Measurements from ENCODE around the gene TLR5. TPM values are rescaled to one million over a fixed set of nuclear protein-coding genes. Genes with fewer than 3 reads are reported as not detected.

Gene TLR5
- total RNA-seq, 2 experiments from 2014 or later: 0.11 to 0.38 TPM

GRCh38 chr1:223137455-223138085 lies 5.5 kb downstream of the TLR5 start:
- peaks cover 11% of the 10 kb centered on the region for H3K27me3 Mint-ChIP-seq
- POLR2A ChIA-PET: no interaction called here
- DNase-seq (no peak), ATAC-seq (no peak)
- no peak overlapping the region for H3K4me3 Mint-ChIP-seq
- TF ChIP-seq, protein P1, sequence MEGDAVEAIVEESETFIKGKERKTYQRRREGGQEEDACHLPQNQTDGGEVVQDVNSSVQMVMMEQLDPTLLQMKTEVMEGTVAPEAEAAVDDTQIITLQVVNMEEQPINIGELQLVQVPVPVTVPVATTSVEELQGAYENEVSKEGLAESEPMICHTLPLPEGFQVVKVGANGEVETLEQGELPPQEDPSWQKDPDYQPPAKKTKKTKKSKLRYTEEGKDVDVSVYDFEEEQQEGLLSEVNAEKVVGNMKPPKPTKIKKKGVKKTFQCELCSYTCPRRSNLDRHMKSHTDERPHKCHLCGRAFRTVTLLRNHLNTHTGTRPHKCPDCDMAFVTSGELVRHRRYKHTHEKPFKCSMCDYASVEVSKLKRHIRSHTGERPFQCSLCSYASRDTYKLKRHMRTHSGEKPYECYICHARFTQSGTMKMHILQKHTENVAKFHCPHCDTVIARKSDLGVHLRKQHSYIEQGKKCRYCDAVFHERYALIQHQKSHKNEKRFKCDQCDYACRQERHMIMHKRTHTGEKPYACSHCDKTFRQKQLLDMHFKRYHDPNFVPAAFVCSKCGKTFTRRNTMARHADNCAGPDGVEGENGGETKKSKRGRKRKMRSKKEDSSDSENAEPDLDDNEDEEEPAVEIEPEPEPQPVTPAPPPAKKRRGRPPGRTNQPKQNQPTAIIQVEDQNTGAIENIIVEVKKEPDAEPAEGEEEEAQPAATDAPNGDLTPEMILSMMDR (IDR thresholded peaks at IDR 0.05): no peak
- peaks cover 10% of the 10 kb centered on the region for H3K4me1 Mint-ChIP-seq (ENCODE audit: low read depth)
- CTCF ChIA-PET: interaction anchor here (1.0 to 6.5 kb wide), 5 partner anchors 11 to 491 kb away, joined by 3 to 111 read pairs (median 3); no protein-coding TSS in a partner anchor
- H3K36me3 Mint-ChIP-seq (ENCODE audit: low read depth): no peaks in the 10 kb centered on the region
- H3K9me3 Mint-ChIP-seq: no peaks in the 10 kb centered on the region
- H3K27ac Mint-ChIP-seq: no peak overlapping the region
- intact Hi-C loops (cut with micrococcal nuclease): no loop called here

- POLR2A ChIA-PET: no interaction called here
These were observed 7.0 kb downstream of the TLR5 start for GRCh38 chr1:223136086-223136485.

GRCh38 chr1:223135176-223135942 lies 7.7 kb downstream of the TLR5 start:
- intact Hi-C loops (cut with micrococcal nuclease): no loop called here

More at GRCh38 chr1:223136086-223136485, 7.0 kb downstream of the TLR5 start:
- Mint-ChIP-seq H3K36me3 (ENCODE audit: low read depth) (no peaks in the 10 kb centered on the region), H3K4me1 (ENCODE audit: low read depth) (peaks cover 10% of the 10 kb centered on the region), H3K4me3 (no peak overlapping the region), H3K27ac (no peak overlapping the region), H3K9me3 (no peaks in the 10 kb centered on the region), H3K27me3 (peaks cover 13% of the 10 kb centered on the region)
- DNase-seq (peak; percentile 10), ATAC-seq (no peak)
- intact Hi-C loops (cut with micrococcal nuclease): no loop called here
- TF ChIP-seq, protein P1 (IDR thresholded peaks at IDR 0.05): no peak
- CTCF ChIA-PET: interaction anchor here (0.9 to 6.5 kb wide), 6 partner anchors 13 to 552 kb away, joined by 3 to 111 read pairs (median 16); no protein-coding TSS in a partner anchor

DNA sequence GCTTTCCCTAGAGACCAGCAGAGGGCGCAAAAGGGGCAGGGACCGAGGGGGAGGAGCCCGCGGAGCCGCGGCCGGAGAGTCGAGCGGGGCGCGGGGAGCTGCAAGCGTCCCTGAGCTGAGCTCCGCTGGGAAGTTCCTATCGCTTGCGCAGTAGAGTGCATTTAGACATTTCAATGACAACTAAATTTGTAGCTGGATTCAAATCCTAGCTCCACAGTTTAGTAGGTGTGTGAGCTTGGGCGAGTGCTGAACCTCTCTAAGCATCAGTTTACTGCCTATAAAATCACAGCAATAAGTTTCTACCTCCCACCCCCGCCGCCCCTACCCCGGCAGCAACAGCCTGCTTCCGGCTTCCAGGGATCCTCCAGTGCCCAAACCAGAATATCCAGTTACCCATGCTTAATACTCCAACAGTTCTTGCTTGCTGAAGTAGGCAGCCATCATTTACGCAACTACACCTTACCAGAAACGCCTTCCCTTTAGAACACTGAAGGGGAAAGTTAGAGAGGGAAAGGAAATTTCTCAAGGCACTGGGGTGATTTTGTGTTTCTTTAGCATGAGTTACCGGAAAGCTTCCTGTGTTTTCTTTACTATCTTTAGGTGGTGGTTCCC lies 9.1 kb downstream of the TLR5 start:
- peaks cover 13% of the 10 kb centered on the region for H3K27me3 Mint-ChIP-seq

More at GRCh38 chr1:223135176-223135942, 7.7 kb downstream of the TLR5 start:
- Mint-ChIP-seq H3K9me3 (no peaks in the 10 kb centered on the region), H3K27me3 (peaks cover 13% of the 10 kb centered on the region), H3K27ac (no peak overlapping the region), H3K36me3 (ENCODE audit: low read depth) (no peaks in the 10 kb centered on the region), H3K4me1 (ENCODE audit: low read depth) (peaks cover 10% of the 10 kb centered on the region), H3K4me3 (no peak overlapping the region)
- ATAC-seq (no peak), DNase-seq (no peak)
- ChIA-PET CTCF (interaction anchor here (0.6 to 6.5 kb wide), 9 partner anchors 8 to 553 kb away, joined by 3 to 111 read pairs (median 16); partner anchors contain the start of gene TLR5), POLR2A (no interaction called here)
- TF ChIP-seq, protein P1 (IDR thresholded peaks at IDR 0.05): no peak

More for the DNA sequence above, 9.1 kb downstream of the TLR5 start:
- TF ChIP-seq, protein P1 (IDR thresholded peaks at IDR 0.05): peak; percentile 31
- DNase-seq (peak; percentile 84), ATAC-seq (peak; percentile 94)
- Mint-ChIP-seq H3K4me1 (ENCODE audit: low read depth) (peaks cover 14% of the 10 kb centered on the region), H3K9me3 (no peaks in the 10 kb centered on the region), H3K4me3 (peak overlapping the region; percentile 14), H3K36me3 (ENCODE audit: low read depth) (no peaks in the 10 kb centered on the region), H3K27ac (no peak overlapping the region)
- ChIA-PET CTCF (interaction anchor here (0.6 to 6.5 kb wide), 79 partner anchors 9 to 911 kb away, joined by 3 to 111 read pairs (median 5); partner anchors contain the start of genes SUSD4 and TLR5), POLR2A (interaction anchor here (0.9 to 1.3 kb wide), 4 partner anchors 8 to 95 kb away, joined by 3 to 4 read pairs (median 3); no protein-coding TSS in a partner anchor)
- intact Hi-C loops (cut with micrococcal nuclease): loop anchor here (2.0 to 5.0 kb wide), 2 partner anchors 111 to 548 kb away; no protein-coding TSS in a partner anchor

All from activated CD8-positive, alpha-beta T cell treated with anti-CD3 and anti-CD28 coated beads for 36 hours (primary cell).